ENCODE measurements around the gene WASF3.

Gene WASF3

GRCh38 chr13:26548205-26548765 is 9.2 kb upstream of the WASF3 start:
- no peaks in the 10 kb centered on the region for H3K27me3 ChIP-seq (replicated peaks; ENCODE audit: control insufficient read depth, insufficient read depth, low read length)

GRCh38 chr13:26549713-26550112 is 7.8 kb upstream of the WASF3 start:
- DNase-seq (ENCODE audit: low read depth): no peak
- no peaks in the 10 kb centered on the region for H3K27me3 ChIP-seq (replicated peaks; ENCODE audit: control insufficient read depth, insufficient read depth, low read length)
- no peak overlapping the region for H3K4me3 ChIP-seq (ENCODE audit: low read length)
- no peaks in the 10 kb centered on the region for H3K36me3 ChIP-seq (ENCODE audit: control insufficient read depth, insufficient read depth, low read length, severe bottlenecking)
- no peaks in the 10 kb centered on the region for H3K9me3 ChIP-seq (ENCODE audit: control insufficient read depth, low read length)
- no peak overlapping the region for H3K9ac ChIP-seq (ENCODE audit: low read length)
- no peaks in the 10 kb centered on the region for H3K4me1 ChIP-seq (ENCODE audit: control insufficient read depth, insufficient read depth, low read length)

More at GRCh38 chr13:26548205-26548765, 9.2 kb upstream of the WASF3 start:
- no peaks in the 10 kb centered on the region for H3K4me1 ChIP-seq (ENCODE audit: control insufficient read depth, insufficient read depth, low read length)
- H3K9me3 ChIP-seq (ENCODE audit: control insufficient read depth, low read length): no peaks in the 10 kb centered on the region
- no peak overlapping the region for H3K4me3 ChIP-seq (ENCODE audit: low read length)
- no peaks in the 10 kb centered on the region for H3K36me3 ChIP-seq (ENCODE audit: control insufficient read depth, insufficient read depth, low read length, severe bottlenecking)
- H3K9ac ChIP-seq (ENCODE audit: low read length): no peak overlapping the region
- no peak for DNase-seq (ENCODE audit: low read depth)

DNA sequence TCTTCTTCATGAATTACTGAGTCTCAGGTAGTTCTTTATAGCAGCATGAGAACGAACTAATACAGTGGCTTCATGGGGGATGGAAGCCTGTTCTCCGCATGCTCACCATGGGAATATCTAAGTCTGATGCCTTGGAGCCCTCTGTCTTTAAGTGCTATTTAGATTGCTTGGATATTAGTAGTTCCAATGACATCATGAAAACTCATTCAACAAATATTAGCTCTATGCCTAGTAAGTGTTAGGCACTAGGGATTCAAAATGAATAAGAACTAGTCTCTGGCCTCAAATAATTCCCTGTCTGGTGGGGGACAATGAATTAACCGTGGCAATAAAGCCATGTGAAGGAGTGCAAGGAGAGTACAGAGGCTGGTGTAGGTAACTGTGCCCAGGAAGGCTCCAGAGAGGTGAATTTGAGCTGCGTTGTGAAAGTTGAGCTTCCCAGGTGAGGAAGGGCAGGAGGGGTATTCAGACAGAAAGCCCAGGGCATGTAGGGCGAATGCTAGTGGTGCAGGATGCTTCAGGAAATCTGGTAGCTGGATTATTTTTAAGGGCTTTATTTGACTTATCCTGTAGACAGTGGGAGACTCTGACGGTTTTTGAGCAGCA is 6.1 kb upstream of the WASF3 start:
- Histone ChIP-seq H3K4me1 (ENCODE audit: control insufficient read depth, insufficient read depth, low read length) (no peaks in the 10 kb centered on the region), H3K9ac (ENCODE audit: low read length) (no peak overlapping the region), H3K36me3 (ENCODE audit: control insufficient read depth, insufficient read depth, low read length, severe bottlenecking) (no peaks in the 10 kb centered on the region), H3K9me3 (ENCODE audit: control insufficient read depth, low read length) (no peaks in the 10 kb centered on the region), H3K27me3 (replicated peaks; ENCODE audit: control insufficient read depth, insufficient read depth, low read length) (no peaks in the 10 kb centered on the region), H3K4me3 (ENCODE audit: low read length) (no peak overlapping the region)
- no peak for DNase-seq (ENCODE audit: low read depth)

DNA sequence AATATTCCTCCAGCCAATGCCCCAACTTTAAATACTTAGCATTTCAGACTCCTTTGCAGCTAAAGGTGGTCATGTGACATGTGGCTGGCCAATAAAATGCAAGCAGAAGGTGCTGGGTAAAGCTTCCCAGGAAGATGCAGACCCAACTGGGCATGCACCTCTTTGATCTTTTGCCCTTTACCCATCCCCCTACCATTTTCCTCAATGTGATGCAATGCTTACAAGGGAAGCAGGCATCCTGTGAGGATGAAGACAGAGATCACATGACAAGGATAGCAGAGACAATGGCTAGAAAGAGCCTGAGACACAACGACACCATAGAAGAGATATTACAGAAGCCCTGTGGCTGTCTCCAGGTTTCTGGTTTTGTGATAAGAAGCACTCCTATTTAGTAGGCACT is 2.1 kb upstream of the WASF3 start:
- no peak for DNase-seq (ENCODE audit: low read depth)
- H3K9ac ChIP-seq (ENCODE audit: low read length): no peak overlapping the region
- no peak overlapping the region for H3K4me3 ChIP-seq (ENCODE audit: low read length)
- H3K27me3 ChIP-seq (replicated peaks; ENCODE audit: control insufficient read depth, insufficient read depth, low read length): no peaks in the 10 kb centered on the region
- no peaks in the 10 kb centered on the region for H3K36me3 ChIP-seq (ENCODE audit: control insufficient read depth, insufficient read depth, low read length, severe bottlenecking)
- H3K9me3 ChIP-seq (ENCODE audit: control insufficient read depth, low read length): no peaks in the 10 kb centered on the region
- H3K4me1 ChIP-seq (ENCODE audit: control insufficient read depth, insufficient read depth, low read length): peaks cover 10% of the 10 kb centered on the region

- no peaks in the 10 kb centered on the region for H3K9me3 ChIP-seq (ENCODE audit: control insufficient read depth, low read length)
- no peaks in the 10 kb centered on the region for H3K27me3 ChIP-seq (replicated peaks; ENCODE audit: control insufficient read depth, insufficient read depth, low read length)
- H3K4me3 ChIP-seq (ENCODE audit: low read length): peak overlapping the region; percentile 84
- DNase-seq (ENCODE audit: low read depth): no peak
- H3K36me3 ChIP-seq (ENCODE audit: control insufficient read depth, insufficient read depth, low read length, severe bottlenecking): no peaks in the 10 kb centered on the region
- peak overlapping the region; percentile 79 for H3K9ac ChIP-seq (ENCODE audit: low read length)
- H3K4me1 ChIP-seq (ENCODE audit: control insufficient read depth, insufficient read depth, low read length): peaks cover 27% of the 10 kb centered on the region
These were observed 461 bp upstream of the WASF3 start for GRCh38 chr13:26557051-26557392.

GRCh38 chr13:26558074-26558805 is 757 bp downstream of the WASF3 start:
- Histone ChIP-seq H3K9me3 (ENCODE audit: control insufficient read depth, low read length) (no peaks in the 10 kb centered on the region), H3K4me1 (ENCODE audit: control insufficient read depth, insufficient read depth, low read length) (peaks cover 38% of the 10 kb centered on the region), H3K9ac (ENCODE audit: low read length) (peak overlapping the region; percentile 91), H3K36me3 (ENCODE audit: control insufficient read depth, insufficient read depth, low read length, severe bottlenecking) (no peaks in the 10 kb centered on the region), H3K27me3 (replicated peaks; ENCODE audit: control insufficient read depth, insufficient read depth, low read length) (no peaks in the 10 kb centered on the region), H3K4me3 (ENCODE audit: low read length) (peak overlapping the region; percentile 89)
- DNase-seq (ENCODE audit: low read depth): peak; percentile 53

- Histone ChIP-seq H3K27me3 (replicated peaks; ENCODE audit: control insufficient read depth, insufficient read depth, low read length) (no peaks in the 10 kb centered on the region), H3K36me3 (ENCODE audit: control insufficient read depth, insufficient read depth, low read length, severe bottlenecking) (no peaks in the 10 kb centered on the region), H3K9me3 (ENCODE audit: control insufficient read depth, low read length) (no peaks in the 10 kb centered on the region), H3K9ac (ENCODE audit: low read length) (peak overlapping the region; percentile 91), H3K4me1 (ENCODE audit: control insufficient read depth, insufficient read depth, low read length) (peaks cover 46% of the 10 kb centered on the region), H3K4me3 (ENCODE audit: low read length) (peak overlapping the region; percentile 89)
- DNase-seq (ENCODE audit: low read depth): peak; percentile 15
These were observed 1.5 kb downstream of the WASF3 start for GRCh38 chr13:26558987-26559386.

- Histone ChIP-seq H3K4me3 (ENCODE audit: low read length) (peak overlapping the region; percentile 60), H3K36me3 (ENCODE audit: control insufficient read depth, insufficient read depth, low read length, severe bottlenecking) (no peaks in the 10 kb centered on the region), H3K9ac (ENCODE audit: low read length) (no peak overlapping the region), H3K9me3 (ENCODE audit: control insufficient read depth, low read length) (no peaks in the 10 kb centered on the region), H3K27me3 (replicated peaks; ENCODE audit: control insufficient read depth, insufficient read depth, low read length) (no peaks in the 10 kb centered on the region), H3K4me1 (ENCODE audit: control insufficient read depth, insufficient read depth, low read length) (peaks cover 60% of the 10 kb centered on the region)
- no peak for DNase-seq (ENCODE audit: low read depth)
These were observed 3.0 kb downstream of the WASF3 start for GRCh38 chr13:26560456-26560855.

GRCh38 chr13:26561067-26561466 is 3.6 kb downstream of the WASF3 start:
- H3K4me3 ChIP-seq (ENCODE audit: low read length): peak overlapping the region; percentile 60
- H3K4me1 ChIP-seq (ENCODE audit: control insufficient read depth, insufficient read depth, low read length): peaks cover 66% of the 10 kb centered on the region
- no peaks in the 10 kb centered on the region for H3K27me3 ChIP-seq (replicated peaks; ENCODE audit: control insufficient read depth, insufficient read depth, low read length)
- no peak for DNase-seq (ENCODE audit: low read depth)
- H3K9me3 ChIP-seq (ENCODE audit: control insufficient read depth, low read length): no peaks in the 10 kb centered on the region
- H3K36me3 ChIP-seq (ENCODE audit: control insufficient read depth, insufficient read depth, low read length, severe bottlenecking): no peaks in the 10 kb centered on the region
- peak overlapping the region; percentile 76 for H3K9ac ChIP-seq (ENCODE audit: low read length)

- Histone ChIP-seq H3K4me3 (ENCODE audit: low read length) (peak overlapping the region; percentile 60), H3K9ac (ENCODE audit: low read length) (peak overlapping the region; percentile 76), H3K36me3 (ENCODE audit: control insufficient read depth, insufficient read depth, low read length, severe bottlenecking) (no peaks in the 10 kb centered on the region), H3K4me1 (ENCODE audit: control insufficient read depth, insufficient read depth, low read length) (peaks cover 72% of the 10 kb centered on the region), H3K9me3 (ENCODE audit: control insufficient read depth, low read length) (no peaks in the 10 kb centered on the region), H3K27me3 (replicated peaks; ENCODE audit: control insufficient read depth, insufficient read depth, low read length) (no peaks in the 10 kb centered on the region)
- peak; percentile 61 for DNase-seq (ENCODE audit: low read depth)
These were observed 4.4 kb downstream of the WASF3 start for GRCh38 chr13:26561651-26562511.

DNA sequence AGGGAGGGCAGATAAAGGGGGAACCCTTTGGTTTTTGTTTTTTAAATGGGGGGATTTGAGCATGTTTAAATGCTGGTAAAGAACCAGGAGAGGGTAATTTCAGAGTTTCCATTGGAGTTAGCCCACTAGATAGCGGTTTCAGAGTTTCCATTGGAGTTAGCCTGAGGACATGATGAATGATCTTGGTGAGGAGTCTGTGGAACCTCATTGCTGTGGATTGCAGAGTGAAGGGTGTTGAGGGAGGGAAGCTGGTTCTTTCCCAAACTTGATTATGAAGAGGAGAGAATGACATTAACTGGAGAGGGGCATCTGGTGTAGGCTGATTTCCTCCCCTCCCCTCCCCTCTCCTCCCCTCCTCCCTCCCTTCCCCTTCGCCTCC is 5.0 kb downstream of the WASF3 start:
- Histone ChIP-seq H3K9me3 (ENCODE audit: control insufficient read depth, low read length) (no peaks in the 10 kb centered on the region), H3K27me3 (replicated peaks; ENCODE audit: control insufficient read depth, insufficient read depth, low read length) (no peaks in the 10 kb centered on the region), H3K9ac (ENCODE audit: low read length) (peak overlapping the region; percentile 76), H3K36me3 (ENCODE audit: control insufficient read depth, insufficient read depth, low read length, severe bottlenecking) (no peaks in the 10 kb centered on the region), H3K4me1 (ENCODE audit: control insufficient read depth, insufficient read depth, low read length) (peaks cover 75% of the 10 kb centered on the region), H3K4me3 (ENCODE audit: low read length) (peak overlapping the region; percentile 60)
- peak; percentile 8 for DNase-seq (ENCODE audit: low read depth)

Measured in adipocyte (in vitro differentiated cells).